Central memory CD8-positive, alpha-beta T cell (primary cell): Measurements from ENCODE around the gene KIAA1217.

Experiments
- ATAC-seq: fragments of 150-1000 bp; cut with Tn5 transposase; replicated peaks from 2 replicates; pipeline ENCODE4 v1.10.0; 2022; ENCODE audit warnings: mild to moderate bottlenecking, moderate FRiP score, moderate number of reproducible peaks; ENCODE audit not compliant: poor library complexity, severe bottlenecking; ENCODE audit errors: extremely low read depth
- DNase-seq, 2 donors: peaks; one replicate each; pipeline ENCODE4 v3.0.0; 2021; ENCODE audit warnings: low spot score in 2 of 2
- H3K27ac Mint-ChIP-seq: one replicate; pipeline ENCODE4 v1.8.0; 2022; ENCODE audit warnings: low read depth, mild to moderate bottlenecking, moderate library complexity, mixed read lengths
- H3K27me3 Mint-ChIP-seq: one replicate; pipeline ENCODE4 v1.8.0; 2022; ENCODE audit warnings: mixed read lengths
- H3K36me3 Mint-ChIP-seq: one replicate; pipeline ENCODE4 v1.8.0; 2022; ENCODE audit warnings: mild to moderate bottlenecking, moderate library complexity, mixed read lengths; ENCODE audit not compliant: insufficient read depth
- H3K4me1 Mint-ChIP-seq: one replicate; pipeline ENCODE4 v1.8.0; 2022; ENCODE audit warnings: mixed read lengths
- H3K4me3 Mint-ChIP-seq: one replicate; pipeline ENCODE4 v1.8.0; 2022; ENCODE audit warnings: mild to moderate bottlenecking, moderate library complexity, mixed read lengths
- H3K9me3 Mint-ChIP-seq: one replicate; pipeline ENCODE4 v1.8.0; 2022; ENCODE audit warnings: mixed read lengths

KIAA1217 gene

DNA sequence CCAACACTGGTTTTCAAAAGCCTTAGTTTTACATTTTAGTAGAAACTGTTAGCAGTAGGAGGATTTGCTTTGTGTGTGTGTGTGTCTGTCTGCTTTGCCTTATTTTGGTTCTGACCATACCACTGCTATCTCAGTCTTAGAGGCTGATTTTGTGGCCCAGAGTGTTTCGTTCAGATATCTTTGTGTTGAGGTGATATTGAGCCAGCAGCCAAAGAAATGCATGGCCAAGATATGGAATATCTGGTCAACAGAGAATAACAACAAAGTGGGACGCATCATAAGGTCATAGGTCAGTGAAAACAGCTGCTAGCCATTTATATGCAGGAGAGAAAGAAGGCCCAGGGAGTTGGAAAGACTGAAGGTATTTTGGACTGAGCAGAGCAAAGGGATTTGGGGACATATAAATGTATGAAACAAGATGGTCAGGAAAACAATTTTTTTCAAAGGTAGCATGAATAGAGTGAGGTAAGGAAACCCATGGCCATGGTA, 47.7 kb downstream of the KIAA1217 start:
- no peak for DNase-seq
- H3K36me3 Mint-ChIP-seq, result no peaks in the 10 kb centered on the region
- no peak for ATAC-seq
- no peak overlapping the region for H3K4me3 Mint-ChIP-seq
- no peak overlapping the region for H3K27ac Mint-ChIP-seq
- H3K27me3 Mint-ChIP-seq, result no peaks in the 10 kb centered on the region
- peaks cover 1% of the 10 kb centered on the region for H3K9me3 Mint-ChIP-seq
- H3K4me1 Mint-ChIP-seq, result no peaks in the 10 kb centered on the region

GRCh38 chr10:24257588-24257987, 48.6 kb downstream of the KIAA1217 start:
- H3K4me1 Mint-ChIP-seq, result no peaks in the 10 kb centered on the region
- no peak overlapping the region for H3K27ac Mint-ChIP-seq
- no peak for ATAC-seq
- no peak for DNase-seq
- H3K36me3 Mint-ChIP-seq, result no peaks in the 10 kb centered on the region
- no peaks in the 10 kb centered on the region for H3K27me3 Mint-ChIP-seq
- H3K9me3 Mint-ChIP-seq, result peaks cover 6% of the 10 kb centered on the region
- H3K4me3 Mint-ChIP-seq, result no peak overlapping the region

- DNase-seq (no peak), ATAC-seq (no peak)
- Mint-ChIP-seq H3K4me3 (no peak overlapping the region), H3K27me3 (no peaks in the 10 kb centered on the region), H3K9me3 (peaks cover 6% of the 10 kb centered on the region), H3K27ac (no peak overlapping the region), H3K36me3 (no peaks in the 10 kb centered on the region), H3K4me1 (no peaks in the 10 kb centered on the region)
Measured at GRCh38 chr10:24259365-24260130, 50.6 kb downstream of the KIAA1217 start.

DNA sequence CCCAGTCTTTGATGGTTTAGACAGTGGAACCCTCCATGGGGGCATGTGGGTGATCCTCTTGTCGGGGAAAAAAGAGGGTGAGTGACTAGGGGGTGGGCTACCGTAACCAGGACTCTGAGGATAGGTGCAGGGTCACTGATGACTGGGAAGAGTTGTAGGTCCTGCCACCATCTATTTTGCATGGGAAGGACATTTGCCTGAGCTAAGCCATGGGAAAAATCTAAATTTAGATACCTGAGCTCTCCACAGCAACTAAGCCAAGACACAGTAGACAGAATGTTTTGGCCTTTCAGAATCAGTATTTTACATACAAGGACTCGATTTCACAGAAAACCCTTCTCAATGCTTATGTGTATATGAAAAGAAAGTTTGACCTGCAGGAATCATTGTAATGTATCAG, 52.7 kb downstream of the KIAA1217 start:
- Mint-ChIP-seq H3K4me1 (no peaks in the 10 kb centered on the region), H3K9me3 (peaks cover 6% of the 10 kb centered on the region), H3K27me3 (no peaks in the 10 kb centered on the region), H3K36me3 (no peaks in the 10 kb centered on the region), H3K4me3 (no peak overlapping the region), H3K27ac (no peak overlapping the region)
- DNase-seq, result no peak
- ATAC-seq, result no peak

DNA sequence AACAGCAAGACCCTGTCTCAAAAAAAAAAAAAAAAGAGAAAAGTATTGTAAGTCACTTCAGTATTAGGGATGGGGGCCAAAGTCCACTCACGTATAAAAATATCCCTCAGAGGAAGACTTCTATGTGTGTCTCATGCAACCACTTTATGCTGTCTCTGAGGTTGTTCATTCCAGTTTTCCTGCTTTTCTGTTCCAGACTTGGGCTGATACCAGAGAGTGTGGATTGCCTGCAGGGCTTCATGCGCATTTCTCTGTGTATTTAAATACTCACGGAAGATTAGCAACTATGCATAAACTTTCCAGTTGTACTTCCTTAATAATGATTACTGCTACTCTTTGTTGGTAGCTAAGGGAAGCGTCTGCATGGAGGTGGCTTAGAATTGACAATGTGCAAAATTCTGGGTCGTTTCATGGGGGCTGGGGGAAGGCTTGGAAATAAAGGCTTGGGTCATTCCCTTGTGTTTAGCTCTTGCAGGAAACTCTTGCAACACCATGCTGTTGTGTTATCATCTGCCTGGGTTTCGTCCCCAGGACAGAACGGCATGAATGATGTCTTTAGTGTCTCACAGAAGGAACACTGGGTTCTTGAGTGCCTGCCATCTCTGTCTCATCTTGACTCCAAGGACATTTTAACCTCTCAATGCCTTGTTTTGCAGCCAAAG, 54.1 kb downstream of the KIAA1217 start:
- no peaks in the 10 kb centered on the region for H3K4me1 Mint-ChIP-seq
- DNase-seq (no peak), ATAC-seq (no peak)
- no peak overlapping the region for H3K27ac Mint-ChIP-seq
- H3K9me3 Mint-ChIP-seq, result peaks cover 6% of the 10 kb centered on the region
- no peaks in the 10 kb centered on the region for H3K36me3 Mint-ChIP-seq
- H3K4me3 Mint-ChIP-seq, result no peak overlapping the region
- no peaks in the 10 kb centered on the region for H3K27me3 Mint-ChIP-seq

DNA sequence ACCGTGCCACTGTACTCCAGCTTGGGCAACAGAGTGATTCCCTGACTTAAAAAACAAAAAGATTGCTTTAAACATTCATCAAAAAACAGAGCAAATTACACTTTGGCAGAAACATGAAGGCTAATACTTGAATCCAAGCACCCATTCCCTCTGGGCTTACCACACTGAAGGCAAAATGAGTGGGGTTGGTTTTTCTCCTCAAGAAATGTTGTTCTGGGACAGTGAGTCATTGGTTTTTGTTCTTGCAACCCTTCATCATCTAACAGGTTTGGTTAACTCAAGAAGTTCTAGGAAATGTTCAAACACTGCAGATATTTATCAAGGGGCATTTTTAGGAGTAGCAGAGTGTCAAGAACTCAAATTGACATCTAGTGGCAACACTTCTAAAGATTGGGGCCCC, 60.5 kb downstream of the KIAA1217 start:
- H3K27me3 Mint-ChIP-seq, result no peaks in the 10 kb centered on the region
- no peak overlapping the region for H3K4me3 Mint-ChIP-seq
- no peaks in the 10 kb centered on the region for H3K36me3 Mint-ChIP-seq
- H3K27ac Mint-ChIP-seq, result no peak overlapping the region
- no peak for ATAC-seq
- no peaks in the 10 kb centered on the region for H3K9me3 Mint-ChIP-seq
- H3K4me1 Mint-ChIP-seq, result no peaks in the 10 kb centered on the region
- no peak for DNase-seq

DNA sequence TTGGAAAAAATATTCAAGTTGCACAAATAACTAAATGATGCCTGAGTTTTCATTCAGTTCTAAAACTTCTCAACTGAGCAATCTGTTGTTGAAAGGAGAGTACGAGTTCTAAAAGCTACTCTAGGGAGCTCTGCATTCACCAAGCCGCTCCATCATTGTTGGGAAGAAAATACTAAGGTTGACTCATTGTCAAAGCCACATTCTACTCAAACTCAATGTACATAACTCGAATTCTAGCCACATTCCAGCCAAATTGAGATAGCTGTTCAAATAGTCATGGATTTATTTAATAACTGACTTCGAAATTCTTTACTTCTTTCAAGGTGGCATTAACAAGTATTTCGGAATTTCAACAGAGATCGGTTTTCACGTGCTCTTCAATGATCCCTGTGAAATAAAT, 63.4 kb downstream of the KIAA1217 start:
- DNase-seq (no peak), ATAC-seq (no peak)
- no peaks in the 10 kb centered on the region for H3K4me1 Mint-ChIP-seq
- no peaks in the 10 kb centered on the region for H3K9me3 Mint-ChIP-seq
- no peaks in the 10 kb centered on the region for H3K36me3 Mint-ChIP-seq
- H3K27ac Mint-ChIP-seq, result no peak overlapping the region
- no peaks in the 10 kb centered on the region for H3K27me3 Mint-ChIP-seq
- H3K4me3 Mint-ChIP-seq, result no peak overlapping the region

DNA sequence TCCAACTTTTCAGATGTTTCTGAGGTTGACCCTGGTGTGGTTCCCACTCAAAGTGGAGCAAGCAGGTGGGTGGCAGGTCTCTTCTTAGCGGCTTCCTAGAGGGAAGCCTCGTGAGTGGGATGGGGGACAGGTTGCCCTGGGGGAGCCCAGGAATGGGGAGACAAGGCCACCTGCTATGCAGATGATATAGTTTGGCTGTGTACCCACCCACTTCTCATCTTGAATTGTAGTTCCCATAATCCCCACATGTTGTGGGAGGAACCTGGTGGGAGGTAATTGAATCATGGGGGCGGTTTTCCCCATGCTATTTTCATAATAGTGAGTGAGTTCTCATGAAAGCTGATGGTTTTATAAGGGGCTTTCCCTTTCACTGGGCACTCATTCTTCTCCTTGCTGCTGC, 68.3 kb downstream of the KIAA1217 start:
- Mint-ChIP-seq H3K4me3 (no peak overlapping the region), H3K9me3 (peaks cover 5% of the 10 kb centered on the region), H3K27ac (no peak overlapping the region), H3K4me1 (no peaks in the 10 kb centered on the region), H3K27me3 (peaks cover 11% of the 10 kb centered on the region), H3K36me3 (no peaks in the 10 kb centered on the region)
- ATAC-seq (no peak), DNase-seq (no peak)

DNA sequence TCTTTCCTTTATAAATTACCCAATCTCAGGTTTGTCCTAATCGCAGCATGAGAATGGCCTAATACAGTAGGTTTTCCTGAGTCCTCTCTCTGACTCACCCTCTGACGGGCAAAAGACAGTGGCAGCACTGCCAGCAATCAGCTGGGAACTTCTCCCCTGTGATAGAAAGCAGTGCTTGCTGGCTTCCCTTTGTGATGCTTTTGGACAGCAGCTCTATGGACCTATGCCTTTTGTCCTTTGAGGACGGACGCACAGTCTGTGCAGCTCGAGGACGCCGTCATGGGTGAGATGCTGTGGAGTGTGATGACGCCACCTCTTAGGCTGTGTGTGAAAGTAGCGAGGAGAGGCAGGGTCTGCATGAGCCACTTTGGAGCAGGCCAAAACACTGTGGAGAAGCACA, 68.8 kb downstream of the KIAA1217 start:
- Mint-ChIP-seq H3K4me3 (no peak overlapping the region), H3K9me3 (peaks cover 5% of the 10 kb centered on the region), H3K36me3 (no peaks in the 10 kb centered on the region), H3K27ac (no peak overlapping the region), H3K27me3 (peaks cover 11% of the 10 kb centered on the region), H3K4me1 (no peaks in the 10 kb centered on the region)
- no peak for ATAC-seq
- no peak for DNase-seq

DNA sequence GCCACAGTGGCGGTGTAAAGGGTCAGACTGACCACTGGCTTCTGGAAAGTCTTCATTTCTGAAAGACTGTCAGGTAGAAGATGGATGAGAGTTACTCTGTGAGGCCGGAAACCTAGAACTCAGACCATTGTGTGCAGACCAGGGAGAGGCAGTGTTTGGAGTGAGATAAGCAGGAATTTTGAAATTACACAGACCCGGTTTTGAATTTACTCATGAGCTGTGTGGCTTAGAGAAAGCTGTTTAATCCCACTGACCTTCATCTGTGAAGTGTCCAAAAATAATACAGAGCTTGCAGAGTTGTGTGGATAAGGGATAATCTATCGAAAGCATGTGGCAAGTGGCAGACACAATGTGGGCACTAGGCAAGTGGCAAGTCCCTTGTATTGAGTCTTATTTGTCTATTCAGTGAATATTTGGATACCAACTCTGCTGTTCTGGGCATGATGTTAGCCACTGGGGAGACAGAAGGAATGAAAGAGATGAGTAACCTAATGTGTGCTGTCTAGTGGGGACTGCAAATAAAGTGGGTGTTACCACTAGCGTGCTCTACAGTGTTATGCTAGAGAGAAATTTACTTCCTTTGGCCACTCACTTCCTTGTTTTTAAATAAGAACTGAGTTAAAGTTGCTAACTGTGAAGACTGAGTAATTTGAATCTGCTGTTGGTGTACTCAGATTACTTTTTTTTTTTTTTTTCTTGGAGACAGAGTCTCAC, 69.4 kb downstream of the KIAA1217 start:
- Mint-ChIP-seq H3K36me3 (no peaks in the 10 kb centered on the region), H3K9me3 (peaks cover 5% of the 10 kb centered on the region), H3K27ac (no peak overlapping the region), H3K4me1 (no peaks in the 10 kb centered on the region), H3K27me3 (peaks cover 11% of the 10 kb centered on the region), H3K4me3 (no peak overlapping the region)
- no peak for ATAC-seq
- no peak for DNase-seq

- peaks cover 5% of the 10 kb centered on the region for H3K9me3 Mint-ChIP-seq
- no peaks in the 10 kb centered on the region for H3K4me1 Mint-ChIP-seq
- H3K4me3 Mint-ChIP-seq, result no peak overlapping the region
- DNase-seq (no peak), ATAC-seq (no peak)
- no peaks in the 10 kb centered on the region for H3K36me3 Mint-ChIP-seq
- no peak overlapping the region for H3K27ac Mint-ChIP-seq
- H3K27me3 Mint-ChIP-seq, result peaks cover 11% of the 10 kb centered on the region
Measured at GRCh38 chr10:24279166-24279565, 70.2 kb downstream of the KIAA1217 start.

DNA sequence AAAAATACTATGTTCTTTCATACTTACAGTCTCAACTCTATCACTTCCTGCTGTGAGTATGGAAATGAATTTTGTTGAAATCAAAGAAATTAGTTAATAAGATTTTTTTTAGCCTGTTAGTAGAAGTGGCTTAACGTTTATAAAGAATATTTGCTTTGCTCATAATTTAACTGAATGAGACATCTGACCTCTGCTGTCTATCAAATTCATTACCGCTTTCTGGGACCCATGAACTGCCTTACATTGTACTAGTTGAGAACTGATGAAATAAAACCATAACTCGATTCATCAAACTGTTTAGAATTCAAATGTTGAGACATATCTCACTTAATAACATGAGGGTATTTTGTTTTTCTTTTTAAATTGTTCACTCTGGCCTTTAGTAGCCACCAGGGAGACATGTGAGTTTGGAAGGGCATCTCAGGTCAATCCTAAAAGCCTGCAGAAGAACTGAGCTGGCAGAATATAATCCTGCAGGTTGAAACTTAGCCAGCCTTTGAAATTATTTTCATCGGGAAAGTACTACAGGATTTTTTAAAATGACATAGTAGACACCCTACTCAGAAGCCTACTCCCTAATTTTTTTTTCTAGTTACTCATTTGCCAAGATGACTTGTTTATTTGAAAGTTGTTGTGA, 78.7 kb downstream of the KIAA1217 start:
- Mint-ChIP-seq H3K36me3 (peaks cover 3% of the 10 kb centered on the region), H3K27ac (no peak overlapping the region), H3K4me1 (no peaks in the 10 kb centered on the region), H3K27me3 (peaks cover 10% of the 10 kb centered on the region), H3K4me3 (no peak overlapping the region), H3K9me3 (peaks cover 21% of the 10 kb centered on the region)
- ATAC-seq, result no peak
- no peak for DNase-seq
